ENCODE results near the gene FBXO5. TPM values are rescaled to one million over a fixed set of nuclear protein-coding genes. Genes with fewer than 3 reads are reported as not detected.
A peak's percentile ranks its signal among the peaks of the same experiment; 100 is the strongest.
"Not testable (repeated sequence)": the region's sequence is repeated elsewhere in the genome, so short reads cannot be mapped to it uniquely, and the experiment has no call there.

FBXO5 gene, protein sequence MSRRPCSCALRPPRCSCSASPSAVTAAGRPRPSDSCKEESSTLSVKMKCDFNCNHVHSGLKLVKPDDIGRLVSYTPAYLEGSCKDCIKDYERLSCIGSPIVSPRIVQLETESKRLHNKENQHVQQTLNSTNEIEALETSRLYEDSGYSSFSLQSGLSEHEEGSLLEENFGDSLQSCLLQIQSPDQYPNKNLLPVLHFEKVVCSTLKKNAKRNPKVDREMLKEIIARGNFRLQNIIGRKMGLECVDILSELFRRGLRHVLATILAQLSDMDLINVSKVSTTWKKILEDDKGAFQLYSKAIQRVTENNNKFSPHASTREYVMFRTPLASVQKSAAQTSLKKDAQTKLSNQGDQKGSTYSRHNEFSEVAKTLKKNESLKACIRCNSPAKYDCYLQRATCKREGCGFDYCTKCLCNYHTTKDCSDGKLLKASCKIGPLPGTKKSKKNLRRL
- total RNA-seq = 3.2 TPM

DNA sequence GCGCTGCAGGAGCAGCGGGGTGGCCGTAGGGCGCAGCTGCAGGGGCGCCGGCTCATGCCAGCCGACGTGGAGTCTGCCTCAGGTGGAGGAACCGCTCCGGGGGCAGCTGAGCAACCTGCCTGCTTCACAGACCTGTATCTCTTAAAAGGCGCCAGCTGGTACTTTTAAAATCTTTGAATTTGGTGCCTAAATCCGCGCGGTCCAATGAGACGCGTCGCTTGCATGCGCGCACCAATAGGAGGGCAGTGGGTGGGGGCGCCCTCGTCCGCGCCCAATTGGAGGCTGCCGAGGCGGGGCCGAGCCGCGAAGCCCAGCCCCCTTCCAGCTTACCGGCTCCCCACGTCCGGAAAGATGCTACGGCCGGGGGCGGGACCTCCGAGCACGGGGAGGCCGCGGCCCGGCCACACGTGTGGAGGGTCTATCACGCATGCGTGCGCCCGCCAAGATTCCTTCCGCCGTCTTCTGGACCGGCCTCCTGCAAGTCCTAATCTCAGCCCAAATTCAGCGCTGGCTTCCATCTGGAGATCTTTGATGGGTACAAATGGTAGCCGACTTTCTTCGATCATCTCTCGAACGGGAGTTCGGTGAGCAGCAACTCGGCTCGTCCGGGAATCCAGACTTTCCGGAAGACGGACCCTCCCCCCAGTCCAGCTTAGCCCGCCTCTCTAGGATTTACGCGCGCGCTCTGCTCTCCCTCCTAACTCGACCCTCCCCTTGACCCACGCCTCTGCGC, at the start of gene FBXO5:
Gene FBXO5 (minus strand): TSS at position 138 of the 733 bp plus-strand sequence. CDS start 82 bp downstream, at position 56.
- peak; percentile 94 to 98 (median 98) for DNase-seq (ENCODE audit: low read depth in 2 of 3, low spot score in 2 of 3)

DNA sequence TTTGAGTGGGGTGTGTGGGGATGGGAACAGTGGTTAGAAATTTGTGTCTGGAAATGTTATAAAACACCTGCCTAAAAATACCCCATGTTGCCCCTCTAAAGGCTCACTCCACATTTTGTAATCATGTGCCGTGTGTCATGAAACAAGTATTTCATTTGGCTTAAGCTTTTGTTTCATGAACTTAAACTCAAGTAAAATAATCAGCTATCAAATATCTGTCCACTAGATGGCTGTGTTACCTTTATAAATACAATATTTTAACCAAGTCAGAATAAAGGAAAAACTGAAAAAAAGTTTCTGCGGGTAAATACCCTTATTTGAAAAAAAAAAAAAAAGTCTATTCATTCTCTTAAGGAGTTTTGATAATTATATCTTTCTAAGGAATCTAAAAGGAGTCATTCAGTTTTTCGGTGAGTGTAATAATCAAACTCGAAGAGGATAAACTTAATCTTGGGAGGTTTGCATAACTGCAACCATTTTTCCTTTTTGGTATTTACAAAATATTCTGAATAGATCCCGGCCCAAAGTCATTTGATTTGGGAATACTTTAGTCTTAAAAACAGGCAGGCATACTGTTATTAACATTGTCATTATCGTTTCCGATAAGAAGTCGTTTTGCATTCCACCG, 49.5 kb upstream of the FBXO5 start:
- DNase-seq (ENCODE audit: low read depth in 2 of 3, low spot score in 2 of 3) = peak in 2 of 3 donors; percentile 33 to 66

DNA sequence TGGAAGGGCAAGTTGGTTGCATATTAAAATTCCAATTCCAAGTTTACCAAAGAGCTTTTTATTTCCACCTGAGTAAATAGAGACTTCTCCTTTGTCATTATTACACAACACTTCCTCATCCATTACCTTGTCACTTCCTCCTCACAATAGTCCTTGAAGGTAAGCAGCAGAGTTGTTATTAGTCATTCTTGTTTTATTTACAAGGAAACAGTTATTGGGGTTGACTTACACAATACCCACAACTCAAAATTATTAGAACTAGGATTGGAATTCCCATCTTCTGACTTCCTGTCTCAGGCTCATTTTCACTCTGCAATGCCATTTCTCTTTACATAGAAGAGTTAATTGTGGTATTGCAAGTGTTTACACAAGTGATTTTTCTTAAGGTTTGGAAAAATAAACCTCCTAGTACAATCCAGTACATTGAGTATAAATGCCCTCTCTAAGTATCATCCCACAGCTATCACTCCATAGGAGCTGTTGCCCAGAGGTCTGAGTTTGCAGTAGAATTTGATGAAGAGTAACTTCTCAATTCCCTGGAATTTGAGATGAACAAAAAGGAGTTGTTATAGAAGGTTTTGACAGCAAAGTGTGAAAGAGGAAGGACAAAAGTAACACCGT, 48.6 kb upstream of the FBXO5 start:
- DNase-seq (ENCODE audit: low read depth in 2 of 3, low spot score in 2 of 3) = no peak

DNA sequence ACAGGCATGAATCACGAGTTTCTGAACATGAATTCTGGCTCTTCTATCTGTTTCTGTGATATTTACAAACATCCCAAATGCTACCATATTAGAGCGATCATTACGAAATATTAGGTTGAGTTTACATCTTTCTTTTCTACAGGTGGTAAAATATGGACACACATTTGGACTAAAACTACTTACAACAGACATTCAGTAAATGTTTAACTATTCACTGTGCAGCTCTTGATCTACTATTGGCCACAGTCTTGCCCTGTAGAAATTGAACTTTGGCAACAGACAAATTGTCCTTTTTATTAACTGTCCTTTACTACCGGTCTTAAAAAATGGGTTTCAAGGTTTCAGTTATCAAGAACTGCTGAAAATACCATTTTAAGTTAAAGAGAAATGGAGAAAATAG, 46.1 kb upstream of the FBXO5 start:
- no peak for DNase-seq (ENCODE audit: low read depth in 2 of 3, low spot score in 2 of 3)

DNA sequence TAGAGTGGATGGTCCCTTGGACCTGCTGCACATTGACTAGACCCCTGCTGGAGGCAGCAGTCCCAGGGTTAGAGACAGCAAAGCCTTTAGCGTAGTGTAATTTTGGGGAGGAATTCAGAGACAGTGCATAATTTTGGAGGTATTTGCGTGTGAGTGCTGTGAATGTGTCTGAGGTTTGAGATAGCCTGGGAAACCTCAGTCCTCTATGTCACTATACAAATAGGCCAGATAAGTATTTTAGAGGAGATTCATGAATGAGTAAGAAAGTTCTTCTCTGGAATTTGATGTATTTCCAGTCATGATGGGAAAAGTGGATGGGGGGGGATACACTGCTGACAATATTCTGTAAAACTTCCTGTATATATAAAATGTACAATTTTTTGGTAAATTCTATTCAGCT, 45.4 kb upstream of the FBXO5 start:
- no peak for DNase-seq (ENCODE audit: low read depth in 2 of 3, low spot score in 2 of 3)

DNA sequence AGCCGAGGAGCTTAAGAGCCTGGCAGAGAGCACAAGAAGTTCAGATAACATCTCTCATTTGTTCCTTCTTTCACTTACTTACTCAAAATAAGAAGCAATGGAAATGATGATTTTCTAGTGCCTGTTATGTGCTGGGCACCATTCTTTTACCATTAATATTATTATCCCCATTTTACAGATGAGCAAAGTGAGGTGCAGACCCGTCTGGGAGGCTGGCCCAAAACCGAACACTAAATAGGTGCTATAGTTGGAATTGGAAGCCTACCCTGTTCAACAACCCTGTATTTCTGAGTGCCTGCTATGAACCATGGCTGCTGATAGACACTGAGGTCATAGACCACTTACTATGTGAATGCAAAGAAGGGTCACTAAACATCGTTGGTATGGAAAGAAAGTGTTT, 44.6 kb upstream of the FBXO5 start:
- DNase-seq (ENCODE audit: low read depth in 2 of 3, low spot score in 2 of 3) = no peak

DNA sequence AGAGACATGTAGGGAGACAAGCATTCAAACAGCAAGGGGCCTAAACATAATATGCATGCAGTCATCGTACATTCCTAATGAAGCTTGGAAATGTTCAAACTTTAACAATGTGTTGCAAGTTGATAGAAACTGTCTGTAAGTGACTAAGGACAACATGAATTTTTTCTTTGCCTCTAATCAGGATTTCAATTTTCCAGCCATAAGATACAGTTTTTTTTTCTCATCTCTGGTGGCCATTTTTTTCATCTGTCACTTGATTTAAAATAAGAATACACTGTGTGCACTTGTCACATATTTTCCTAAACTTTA, 41.8 kb upstream of the FBXO5 start:
- no peak for DNase-seq (ENCODE audit: low read depth in 2 of 3, low spot score in 2 of 3)

DNA sequence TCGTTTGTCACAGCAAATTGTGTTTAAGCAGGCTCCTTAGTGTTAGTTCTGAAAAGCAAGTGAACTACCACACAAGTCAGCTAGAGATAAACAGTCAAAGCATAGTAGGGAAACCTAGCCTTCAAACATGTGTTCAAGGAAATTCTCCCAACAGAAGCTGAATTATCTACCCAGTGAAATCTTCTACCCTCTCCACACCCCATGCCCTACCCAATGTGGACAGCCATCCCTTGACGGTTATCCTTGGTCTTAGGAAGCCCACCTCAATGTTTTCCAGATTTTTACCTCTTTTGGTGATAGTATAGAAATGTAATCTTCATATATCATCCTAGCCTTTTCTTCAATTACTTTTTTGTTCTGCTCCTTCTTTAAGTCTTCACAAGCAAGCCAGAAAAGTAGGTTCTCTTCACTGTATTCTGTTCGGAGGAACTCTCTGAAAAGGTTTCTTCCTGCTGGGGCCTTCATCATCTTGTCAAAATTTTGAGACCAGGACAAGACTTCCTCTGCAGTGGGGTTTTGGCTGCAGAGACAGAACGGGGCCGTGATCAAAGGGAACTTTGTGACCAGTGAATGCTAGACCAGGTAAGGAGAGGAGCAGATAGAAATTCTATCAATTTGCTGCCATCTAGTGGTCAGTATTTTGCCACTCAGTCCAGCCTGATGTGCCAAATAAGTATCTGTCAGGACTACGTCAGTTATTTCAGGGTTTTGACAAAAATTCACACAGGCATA, 41.3 kb upstream of the FBXO5 start:
- peak; percentile 22 to 76 (median 59) for DNase-seq (ENCODE audit: low read depth in 2 of 3, low spot score in 2 of 3)

DNA sequence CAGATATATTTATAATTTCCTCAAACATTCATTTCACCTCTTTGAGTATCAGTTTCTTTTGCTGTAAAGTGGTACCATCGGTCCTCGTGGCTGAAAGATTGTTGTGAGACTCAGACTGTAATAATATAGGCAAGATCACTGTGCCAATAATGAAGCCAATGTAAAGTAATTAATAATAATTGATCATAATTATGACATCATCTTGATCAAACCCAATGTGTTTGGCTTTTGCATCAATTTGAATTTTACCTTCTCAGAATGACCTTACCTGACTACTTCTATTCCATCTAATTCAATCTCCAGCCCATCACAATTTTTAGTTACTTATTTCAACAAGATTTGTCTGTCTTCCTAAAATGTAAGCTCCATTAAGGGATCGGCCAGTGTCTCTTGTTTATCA, 35.5 kb upstream of the FBXO5 start:
- DNase-seq (ENCODE audit: low read depth in 2 of 3, low spot score in 2 of 3) = no peak

DNA sequence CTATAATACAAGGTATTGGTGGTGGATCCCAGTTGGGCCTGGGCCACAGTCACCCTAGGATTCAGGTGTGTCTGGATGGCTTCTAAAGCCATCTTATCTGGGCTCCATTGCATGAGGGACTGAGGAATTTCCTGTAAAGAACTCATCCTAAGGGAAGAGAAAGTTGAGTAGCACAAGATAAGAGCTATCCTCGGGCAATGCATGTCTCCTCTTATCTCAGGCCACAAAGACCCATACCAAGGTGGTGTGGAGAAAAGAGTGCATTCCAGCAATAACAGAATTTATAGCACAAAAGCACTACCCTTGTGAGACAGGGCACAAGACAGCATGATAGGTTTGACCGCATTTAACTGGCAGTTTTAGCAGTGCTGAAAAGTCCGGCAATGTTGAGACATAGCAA, 34.0 kb upstream of the FBXO5 start:
- no peak for DNase-seq (ENCODE audit: low read depth in 2 of 3, low spot score in 2 of 3)

DNA sequence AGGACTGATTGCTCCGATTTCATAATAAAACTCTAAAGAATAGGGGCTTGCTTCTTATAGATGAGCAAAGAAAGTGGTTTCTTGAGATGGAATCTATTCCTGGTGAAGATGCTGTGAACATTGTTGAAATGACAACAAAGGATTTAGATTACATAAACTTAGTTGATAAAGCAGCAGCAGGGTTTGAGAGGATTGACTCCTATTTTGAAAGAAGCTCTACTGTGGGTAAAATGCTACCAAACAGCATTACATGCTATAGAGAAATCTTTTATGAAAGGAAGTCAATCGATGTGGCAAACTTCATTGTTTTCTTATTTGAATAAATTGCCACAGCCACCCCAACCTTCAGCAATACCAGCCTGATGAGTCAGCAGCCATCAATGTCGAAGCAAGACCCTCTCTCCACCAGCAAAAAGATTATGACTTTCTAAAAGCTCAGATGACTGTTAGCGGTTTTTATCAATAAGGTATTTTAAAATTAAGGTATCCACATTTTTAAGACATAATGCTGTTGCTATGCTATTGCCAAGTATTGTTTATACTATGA, 32.3 kb upstream of the FBXO5 start:
- DNase-seq (ENCODE audit: low read depth in 2 of 3, low spot score in 2 of 3) = no peak

DNA sequence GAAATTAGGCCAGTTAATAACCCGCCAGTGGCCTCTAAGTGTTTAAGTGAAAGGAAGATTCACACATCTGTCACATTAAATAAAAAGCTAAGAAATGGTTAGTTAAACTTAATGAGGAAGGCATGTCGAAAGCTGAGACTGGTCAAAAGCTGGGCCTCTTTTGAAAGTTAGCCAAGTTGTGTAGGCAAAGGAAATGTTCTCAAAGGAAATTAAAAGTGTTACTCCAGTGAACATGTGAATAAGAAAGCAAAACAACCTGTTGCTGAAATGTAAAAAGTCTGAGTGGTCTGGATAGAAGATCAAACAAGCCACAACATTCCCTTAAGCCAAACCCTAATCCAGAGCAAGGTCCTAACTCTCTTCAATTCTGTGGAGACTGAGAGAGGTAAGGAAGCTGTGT, 30.6 kb upstream of the FBXO5 start:
- peak in 1 of 3 donors; percentile 20 for DNase-seq (ENCODE audit: low read depth in 2 of 3, low spot score in 2 of 3)

DNA sequence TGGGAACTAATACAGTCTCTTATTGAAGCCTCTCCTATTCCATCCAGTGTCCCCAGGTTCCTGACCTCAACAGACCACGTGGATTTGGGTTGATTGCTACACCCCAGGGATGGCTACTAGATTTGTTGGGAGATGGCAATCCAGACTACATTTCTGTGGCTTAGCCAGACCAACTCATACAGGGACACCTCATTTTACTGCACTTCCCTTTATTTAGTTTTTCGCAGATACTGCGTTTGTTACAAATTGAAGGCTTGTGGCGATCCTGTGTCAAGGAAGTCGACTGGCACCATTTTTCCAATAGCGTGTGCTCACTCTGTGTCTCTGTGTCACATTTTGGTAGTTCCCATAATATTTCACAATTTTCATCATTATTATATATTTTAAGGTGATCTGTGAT, 30.0 kb upstream of the FBXO5 start:
- no peak for DNase-seq (ENCODE audit: low read depth in 2 of 3, low spot score in 2 of 3)

DNA sequence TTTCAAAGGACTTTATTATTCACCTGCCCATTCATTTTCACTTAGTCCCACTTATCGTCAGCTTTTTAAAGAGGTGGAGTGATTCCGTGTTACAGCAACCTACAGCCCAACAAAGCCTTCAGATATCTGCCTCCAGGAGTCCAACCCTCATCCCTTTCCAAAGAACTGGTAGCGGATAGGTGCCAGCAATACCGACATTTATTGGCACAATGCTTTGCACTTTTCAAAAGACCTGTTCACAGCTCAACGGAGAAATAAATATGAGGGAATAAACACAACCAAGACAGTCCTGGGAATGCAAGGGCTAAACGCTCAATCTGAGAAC, 20.5 kb upstream of the FBXO5 start:
- DNase-seq (ENCODE audit: low read depth in 2 of 3, low spot score in 2 of 3) = no peak

DNA sequence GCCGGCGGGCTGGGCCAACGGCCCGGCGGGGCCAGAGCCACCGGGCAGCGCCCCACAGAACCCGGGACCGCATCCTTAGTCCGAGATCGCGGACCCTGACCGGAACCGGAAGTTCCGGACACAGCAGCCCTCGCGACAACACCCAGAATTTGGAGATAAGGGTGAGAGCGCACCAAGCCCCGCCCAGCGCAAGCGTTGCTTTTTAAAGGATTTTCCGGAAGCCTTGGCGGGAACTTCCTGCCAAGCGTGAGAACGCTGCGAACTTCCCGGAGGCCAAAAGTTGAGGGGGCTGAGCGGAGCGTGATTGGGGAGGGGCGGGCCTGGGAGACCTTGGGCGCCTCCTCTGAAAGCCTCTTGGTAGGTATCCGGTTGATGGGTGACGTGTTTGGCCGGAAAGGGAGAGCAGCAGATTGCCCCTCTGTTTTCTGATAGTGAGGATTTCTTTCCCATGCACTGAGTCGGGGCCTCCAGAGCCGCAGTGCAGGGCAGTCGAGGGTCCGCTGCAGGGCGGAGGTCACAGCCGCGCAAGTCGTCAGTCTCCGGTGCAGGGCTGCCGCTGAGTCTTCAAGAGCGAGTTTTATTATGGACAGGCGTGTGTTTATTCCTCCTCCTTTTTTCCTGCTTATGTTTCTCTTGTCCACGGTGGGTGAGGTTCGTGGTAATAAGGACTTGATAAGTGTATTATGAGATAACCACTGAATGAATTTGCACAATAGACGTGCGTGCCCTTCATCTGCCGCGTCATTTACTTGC, 19.9 kb upstream of the FBXO5 start, which contains the start of gene MTRF1L:
Gene MTRF1L (minus strand): TSS at position 97 of the 753 bp plus-strand sequence. CDS start 24 bp downstream, at position 73.
- DNase-seq (ENCODE audit: low read depth in 2 of 3, low spot score in 2 of 3) = peak; percentile 66 to 96 (median 95)

DNA sequence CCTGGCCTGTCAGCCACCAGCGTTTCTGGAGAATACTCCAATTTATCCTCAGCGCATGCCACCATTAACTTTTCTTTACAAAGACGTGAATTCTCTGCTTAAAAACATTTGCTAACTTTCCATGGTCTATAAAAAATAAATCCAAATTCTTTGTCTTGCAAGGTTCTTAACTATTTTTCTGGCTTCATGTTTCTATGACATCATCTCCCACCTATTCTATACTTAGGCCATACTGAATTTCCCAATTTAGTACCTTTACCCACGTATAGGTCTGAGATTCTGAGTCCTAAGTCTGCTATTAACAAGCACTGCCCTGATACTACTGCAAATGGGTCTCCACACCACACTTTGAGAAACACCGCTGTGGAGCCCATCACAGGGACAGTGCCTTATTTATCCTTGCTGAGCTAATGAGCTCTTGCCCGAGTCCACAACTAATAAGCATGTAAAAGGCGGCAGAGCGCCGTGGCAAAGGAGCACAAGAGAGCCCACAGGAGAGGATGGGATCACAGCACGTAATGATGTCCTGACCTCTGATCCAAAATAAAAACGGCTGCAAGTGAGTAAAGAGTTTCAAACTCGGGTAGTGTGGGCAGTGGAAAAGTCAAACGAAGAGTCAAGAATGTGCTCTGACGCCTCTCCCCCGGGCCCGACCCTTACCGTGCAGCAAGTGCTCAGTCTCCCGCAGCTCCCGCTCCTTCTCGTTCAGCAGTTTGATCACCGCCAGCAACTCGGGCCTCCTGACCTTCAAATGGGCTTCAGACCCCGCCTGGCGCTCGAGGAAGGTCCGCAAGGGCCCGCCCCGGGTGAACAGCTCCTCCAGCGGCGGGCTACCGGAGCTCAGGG, 19.1 kb upstream of the FBXO5 start:
- DNase-seq (ENCODE audit: low read depth in 2 of 3, low spot score in 2 of 3) = peak in 1 of 3 donors; percentile 15

DNA sequence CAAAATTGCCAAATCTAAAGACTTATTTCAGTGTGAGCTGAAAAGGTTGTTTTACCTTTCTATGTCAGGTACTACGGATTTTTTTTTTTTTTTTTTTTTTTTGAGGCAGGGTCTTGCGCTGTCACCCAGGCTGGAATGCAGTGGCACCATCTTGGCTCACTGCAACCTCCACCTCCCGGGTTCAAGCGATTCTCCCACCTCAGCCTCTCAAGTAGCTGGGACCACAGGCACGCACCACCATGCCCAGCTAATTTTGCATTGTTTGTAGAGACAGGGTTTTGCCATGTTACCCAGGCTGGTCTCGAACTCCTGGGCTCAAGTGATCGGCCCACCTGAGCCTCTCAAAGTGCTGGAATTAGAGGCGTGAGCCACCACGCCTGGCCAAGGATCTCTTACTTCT, 17.9 kb upstream of the FBXO5 start:
- DNase-seq (ENCODE audit: low read depth in 2 of 3, low spot score in 2 of 3) = not testable (repeated sequence)

DNA sequence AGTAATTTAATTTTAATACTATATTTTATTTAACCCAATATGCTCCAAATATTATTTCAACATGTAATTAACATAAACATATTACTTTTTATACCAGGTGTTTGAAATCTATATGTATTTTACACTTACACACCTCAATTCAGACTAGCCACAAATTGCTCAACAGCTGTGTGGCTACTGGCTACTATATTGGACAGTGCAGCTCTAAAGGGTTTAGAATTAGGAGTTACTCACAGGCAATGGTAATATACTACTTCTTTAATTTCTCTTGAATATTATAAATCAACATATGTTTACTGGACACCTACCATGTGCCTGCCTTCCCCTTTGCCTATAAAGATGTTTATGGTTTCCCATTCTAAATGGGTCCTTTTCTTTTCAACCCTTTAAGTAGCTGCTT, 17.4 kb upstream of the FBXO5 start:
- DNase-seq (ENCODE audit: low read depth in 2 of 3, low spot score in 2 of 3) = no peak

DNA sequence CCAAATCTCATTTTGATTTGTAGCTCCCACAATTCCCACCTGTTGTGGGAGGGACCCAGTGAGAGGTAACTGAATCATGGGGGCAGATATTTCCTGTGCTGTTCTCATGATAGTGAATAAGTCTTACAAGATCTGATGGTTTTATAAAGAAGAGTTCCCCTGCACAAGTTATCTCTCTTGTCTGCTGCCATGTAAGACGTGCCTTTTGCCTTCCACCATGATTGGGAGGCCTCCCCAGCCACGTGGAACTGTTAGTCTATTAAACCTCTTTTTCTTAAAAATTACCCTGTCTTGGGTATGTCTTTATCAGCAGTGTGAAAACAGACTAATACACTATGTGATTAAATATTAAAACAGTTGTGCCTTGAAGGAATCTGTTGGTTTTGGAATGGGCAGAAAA, 16.7 kb upstream of the FBXO5 start:
- not testable (repeated sequence) for DNase-seq (ENCODE audit: low read depth in 2 of 3, low spot score in 2 of 3)
